GM18858 (cell line): Measurements from ENCODE around the gene SACS.
"Not testable (repeated sequence)": the region's sequence is repeated elsewhere in the genome, so short reads cannot be mapped to it uniquely, and the experiment has no call there.

Source experiments
- ATAC-seq: cut with Tn5 transposase; IDR thresholded peaks from one replicate; pipeline ENCODE4 v1.9.1; 2021; ENCODE audit not compliant: unreplicated experiment

Gene SACS

DNA sequence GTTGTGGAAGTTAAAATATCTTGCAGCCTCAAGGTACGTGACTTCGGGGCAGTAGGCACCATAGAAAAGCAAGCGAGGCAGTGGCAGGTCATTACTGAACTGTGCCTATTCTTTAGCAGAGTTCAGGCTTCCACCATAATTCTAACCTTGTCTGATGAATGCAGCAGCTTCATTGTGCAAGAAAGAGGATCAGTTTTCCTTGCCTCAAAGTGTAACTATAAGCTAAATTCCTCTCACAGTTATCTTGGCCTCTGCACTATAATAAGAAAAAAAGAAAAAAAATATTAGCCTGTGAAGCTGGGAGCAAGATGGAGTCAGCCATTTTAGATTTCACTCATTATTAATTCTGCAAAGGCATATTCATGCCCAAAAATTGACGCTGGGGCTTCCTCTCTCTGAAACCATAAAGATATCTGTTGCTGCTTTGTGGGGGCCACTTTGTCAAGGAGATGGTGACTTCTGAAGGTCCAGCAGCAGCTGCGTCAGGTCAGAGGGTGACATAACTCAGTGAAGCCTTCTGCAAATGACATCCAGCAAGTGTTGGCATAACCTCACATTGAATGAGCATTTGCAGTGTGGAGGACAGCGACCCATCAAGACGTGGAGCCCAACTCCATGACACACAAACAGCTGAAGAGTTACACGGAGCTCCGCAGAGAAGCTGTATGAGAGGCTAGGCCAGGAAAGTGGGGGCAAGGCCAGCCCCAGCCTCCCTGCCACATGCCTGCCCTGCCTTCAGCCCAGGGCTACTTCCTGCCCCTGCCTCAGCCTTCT lies 23.1 kb upstream of the SACS start:
- no peak for ATAC-seq

GRCh38 chr13:23455401-23456185 lies 22.1 kb upstream of the SACS start:
- ATAC-seq = no peak

DNA sequence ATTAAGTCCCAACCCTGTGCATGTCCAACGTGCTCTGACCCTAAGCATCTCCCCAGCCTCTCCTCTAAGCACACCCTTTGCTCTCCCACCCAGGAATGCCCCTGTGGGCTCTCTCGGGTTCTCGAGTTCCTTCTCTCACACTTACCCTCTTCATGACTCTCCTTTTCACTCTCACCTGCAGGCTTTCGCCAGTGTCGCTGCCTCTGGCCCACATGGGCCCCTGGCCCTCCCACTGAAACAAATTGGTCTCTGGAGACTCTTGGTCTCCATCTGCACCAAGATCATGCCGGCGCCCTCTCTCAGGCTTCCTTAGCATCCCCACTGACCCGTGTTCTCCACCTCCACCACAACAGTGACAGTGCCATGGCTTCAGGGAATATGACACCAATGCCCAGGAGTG lies 19.6 kb upstream of the SACS start:
- no peak for ATAC-seq

DNA sequence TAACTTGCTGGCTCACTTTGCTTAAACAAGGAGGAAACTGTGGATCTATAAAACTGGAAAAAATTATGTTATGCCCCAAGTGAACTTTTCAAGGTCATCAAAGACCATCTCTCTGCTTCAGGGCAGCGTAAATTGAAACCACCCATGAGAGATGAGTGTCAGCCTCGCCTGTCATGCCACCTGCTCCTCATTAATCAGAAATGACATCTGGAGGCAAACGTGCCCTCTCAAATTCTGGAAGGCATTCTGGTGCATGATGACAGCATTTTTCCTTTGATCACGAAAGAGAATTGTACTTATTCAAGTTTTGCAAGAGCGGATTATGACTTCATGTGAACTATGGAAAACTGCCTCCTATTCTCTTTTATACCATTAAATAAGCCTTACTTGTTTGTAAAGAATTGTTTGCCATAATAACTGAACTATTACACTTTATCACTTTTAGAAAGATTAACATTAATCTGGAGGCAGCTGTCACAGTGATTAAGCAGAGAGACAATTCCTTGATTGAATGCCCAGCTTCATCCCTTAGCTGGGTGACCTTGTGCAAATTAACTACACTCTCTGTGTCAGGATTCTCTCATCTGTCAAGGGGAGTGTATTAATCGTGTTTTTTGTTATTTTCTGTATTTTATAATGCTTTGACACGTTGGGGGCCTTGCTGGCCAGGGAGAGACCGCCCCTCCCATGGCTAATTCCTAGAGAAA lies 17.0 kb upstream of the SACS start:
- no peak for ATAC-seq

GRCh38 chr13:23449398-23450162 lies 16.1 kb upstream of the SACS start:
- no peak for ATAC-seq

DNA sequence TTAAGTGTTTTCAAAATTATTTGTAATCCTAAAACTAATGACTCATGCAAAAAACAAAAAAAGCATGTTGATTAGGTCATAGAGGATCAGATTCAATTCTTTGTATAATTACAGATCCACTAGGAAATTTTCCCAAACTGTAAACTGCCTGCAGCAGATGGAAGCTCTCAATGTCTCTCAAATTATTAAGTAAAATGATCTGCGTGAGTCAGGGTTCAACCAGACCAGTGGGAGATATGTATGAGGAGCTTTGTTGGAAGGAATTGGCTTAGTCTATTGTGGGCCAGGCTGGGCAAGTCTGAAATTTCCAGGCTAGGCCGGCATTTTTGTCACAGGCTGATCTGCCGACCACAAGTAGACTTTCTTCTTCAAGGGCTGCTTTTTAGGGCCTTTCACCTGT lies 14.4 kb upstream of the SACS start:
- ATAC-seq = no peak

- ATAC-seq = no peak
Measured at GRCh38 chr13:23445794-23446193, 12.3 kb upstream of the SACS start.

- no peak for ATAC-seq
Measured at GRCh38 chr13:23443878-23444277, 10.4 kb upstream of the SACS start.

GRCh38 chr13:23443110-23443509 lies 9.6 kb upstream of the SACS start:
- no peak for ATAC-seq

- ATAC-seq = no peak
Measured at GRCh38 chr13:23440821-23441618, 7.5 kb upstream of the SACS start.

DNA sequence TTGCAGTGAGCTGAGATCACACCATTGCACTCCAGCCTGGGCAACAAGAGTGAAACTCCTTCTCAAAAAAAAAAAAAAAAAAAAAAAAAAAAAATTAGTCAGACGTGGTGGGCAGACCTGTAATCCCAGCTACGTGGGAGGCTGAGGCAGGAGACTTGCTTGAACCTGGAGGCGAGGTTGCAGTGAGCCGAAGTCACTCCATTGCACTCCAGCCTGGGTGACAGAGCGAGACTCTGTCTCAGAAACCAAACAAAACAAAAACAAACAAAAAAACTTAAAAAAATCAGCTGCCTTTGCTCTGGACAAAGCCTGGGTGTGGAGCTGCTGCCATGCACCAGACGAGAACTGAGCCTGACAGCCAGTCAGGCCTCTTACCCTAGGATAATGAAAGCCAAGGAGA lies 6.8 kb upstream of the SACS start:
- not testable (repeated sequence) for ATAC-seq

- ATAC-seq = no peak
Measured at GRCh38 chr13:23437916-23438315, 4.4 kb upstream of the SACS start.

GRCh38 chr13:23436680-23437079 lies 3.2 kb upstream of the SACS start:
- no peak for ATAC-seq

DNA sequence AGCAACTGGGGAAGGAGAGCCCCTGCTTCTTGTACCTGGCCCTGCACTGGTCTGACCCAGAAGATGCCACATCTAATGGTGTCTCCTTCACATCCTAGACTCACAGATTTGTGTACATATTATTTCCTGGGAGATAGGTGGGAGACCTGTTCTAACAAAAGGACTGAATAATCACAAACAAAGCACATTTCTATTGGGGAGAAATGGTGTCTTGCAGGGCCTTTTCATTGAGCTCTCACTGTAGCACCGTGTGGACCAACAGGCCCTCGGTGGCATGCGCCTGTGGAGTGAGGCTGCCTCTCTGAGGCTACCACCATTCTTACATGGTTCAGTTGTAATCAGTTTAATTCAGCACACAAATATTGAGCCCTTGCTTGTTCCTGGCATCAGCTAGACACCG lies 989 bp upstream of the SACS start:
- no peak for ATAC-seq

DNA sequence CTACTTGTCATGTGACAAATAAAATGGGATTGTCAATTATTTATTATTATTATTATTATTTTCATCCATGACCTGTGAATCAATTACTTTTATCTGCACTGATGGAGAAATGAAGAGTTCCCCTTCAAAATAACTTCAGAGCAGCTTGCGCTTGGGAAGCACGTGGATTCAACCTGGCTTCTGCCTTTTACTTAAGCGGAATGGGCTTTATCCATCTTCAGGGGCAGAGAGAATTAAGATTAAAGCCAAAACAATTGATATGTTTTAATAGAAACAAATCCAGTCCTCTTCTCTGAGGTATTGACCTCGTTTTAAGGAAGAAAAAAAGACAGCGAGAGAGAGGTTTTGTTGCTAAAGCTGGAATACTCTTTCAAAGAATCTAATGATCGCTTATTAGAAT lies 876 bp downstream of the SACS start:
- no peak for ATAC-seq

- no peak for ATAC-seq
Measured at GRCh38 chr13:23430664-23431063, 2.8 kb downstream of the SACS start.

- ATAC-seq = no peak
Measured at GRCh38 chr13:23427881-23428528, 5.5 kb downstream of the SACS start.

DNA sequence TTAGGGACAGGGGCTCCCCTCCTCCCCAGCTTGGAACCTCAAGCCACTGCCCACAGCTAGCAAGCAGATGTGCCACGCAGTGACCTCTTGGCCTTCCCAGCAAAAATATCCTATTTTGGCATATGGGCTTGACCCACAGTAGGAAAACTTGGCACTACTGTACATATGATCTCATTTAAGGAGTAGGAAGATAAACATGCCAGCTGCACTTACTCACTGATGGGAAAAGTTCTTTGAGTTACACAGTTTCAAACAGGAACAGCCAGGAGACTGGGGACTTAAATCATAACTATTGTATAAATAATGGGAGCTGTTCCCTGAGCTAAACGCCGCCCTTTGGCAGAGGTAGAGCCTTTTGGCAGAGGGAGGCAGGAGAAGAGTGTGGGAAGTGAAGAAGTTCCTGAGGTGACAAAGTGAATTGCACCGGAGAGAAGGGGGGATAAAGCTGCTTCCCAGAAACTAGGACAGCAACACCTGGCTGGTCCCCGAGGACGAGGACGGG lies 6.1 kb downstream of the SACS start:
- no peak for ATAC-seq

DNA sequence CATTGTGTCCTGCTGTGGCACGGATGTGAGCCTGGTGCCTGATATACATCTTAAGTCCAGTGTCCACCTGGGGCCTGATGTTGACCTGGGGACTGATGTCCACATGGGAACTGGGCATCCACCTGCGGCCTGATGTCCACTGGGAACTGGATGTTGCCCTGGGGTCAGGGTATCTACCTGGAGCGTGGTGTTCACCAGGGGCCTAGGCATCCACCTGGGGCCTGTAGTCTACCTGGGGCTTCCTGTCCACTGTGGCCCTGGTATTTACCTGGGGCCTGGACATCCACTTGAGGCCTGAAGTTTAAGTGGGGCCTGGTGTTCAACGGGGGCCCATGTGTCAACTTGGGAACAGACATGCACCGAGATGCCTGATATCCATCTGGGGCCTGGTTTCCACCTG lies 11.9 kb downstream of the SACS start:
- no peak for ATAC-seq
